Mesenchymal stem cell (in vitro differentiated cells and primary cell): Measurements from ENCODE around the gene UPB1.

Source experiments
- DNase-seq: peaks from one replicate; pipeline ENCODE4 v3.0.0-alpha.2; 2013
- H2AFZ ChIP-seq: one replicate; pipeline ENCODE4 v1.6.1; 2013; ENCODE audit warnings: low read depth, mild to moderate bottlenecking, control low read depth, inconsistent platforms, low read length, moderate library complexity
- H2AK5ac ChIP-seq: 2 replicates; pipeline ENCODE4 v1.6.1; 2013; ENCODE audit warnings: low read length, moderate library complexity, mild to moderate bottlenecking, inconsistent platforms; ENCODE audit not compliant: severe bottlenecking
- H2BK120ac ChIP-seq: one replicate; pipeline ENCODE4 v1.6.1; 2013; ENCODE audit warnings: low read depth, mild to moderate bottlenecking, inconsistent platforms, low read length, moderate library complexity
- H2BK12ac ChIP-seq, 2 experiments: one replicate each; pipeline ENCODE4 v1.6.1; 2013; ENCODE audit warnings: inconsistent platforms in 2 of 2, low read length in 2 of 2, mild to moderate bottlenecking in 2 of 2, moderate library complexity in 2 of 2, control low read depth in 1 of 2
- H2BK15ac ChIP-seq: one replicate; pipeline ENCODE4 v1.6.1; 2013; ENCODE audit warnings: mild to moderate bottlenecking, low read depth, inconsistent platforms; ENCODE audit not compliant: poor library complexity, severe bottlenecking
- H2BK5ac ChIP-seq: 2 replicates; pipeline ENCODE4 v1.6.1; 2013; ENCODE audit warnings: low read depth, mild to moderate bottlenecking, low read length, control low read depth, inconsistent platforms; ENCODE audit not compliant: poor library complexity, severe bottlenecking
- H3K14ac ChIP-seq, 2 experiments: one replicate each; pipeline ENCODE4 v1.6.1; 2013; ENCODE audit warnings: inconsistent platforms in 2 of 2, low read length in 2 of 2, control low read depth in 1 of 2, mild to moderate bottlenecking in 1 of 2, moderate library complexity in 1 of 2
- H3K18ac ChIP-seq, 2 experiments: one replicate each; pipeline ENCODE4 v1.6.1; 2013; ENCODE audit warnings: inconsistent platforms in 2 of 2, low read length in 2 of 2, control low read depth in 1 of 2, low read depth in 1 of 2, mild to moderate bottlenecking in 1 of 2
- H3K23ac ChIP-seq, 2 experiments: one replicate each; pipeline ENCODE4 v1.6.1; 2013; ENCODE audit warnings: inconsistent platforms in 2 of 2, low read length in 2 of 2, mild to moderate bottlenecking in 2 of 2, moderate library complexity in 2 of 2, control low read depth in 1 of 2
- H3K27ac ChIP-seq: 2 replicates; pipeline ENCODE4 v1.5.1; 2013; ENCODE audit warnings: mild to moderate bottlenecking, moderate library complexity, low read length, control low read depth, inconsistent platforms; ENCODE audit not compliant: poor library complexity, severe bottlenecking
- H3K27me3 ChIP-seq, 2 experiments: 2 replicates each; pipeline versions ENCODE4 v1.6.1 to v1.7.0; 2013; ENCODE audit warnings: low read length in 2 of 2, mild to moderate bottlenecking in 2 of 2, moderate library complexity in 2 of 2, control low read depth in 1 of 2, inconsistent platforms in 1 of 2; ENCODE audit not compliant: control insufficient read depth in 1 of 2, insufficient read depth in 1 of 2
- H3K36me3 ChIP-seq, 2 experiments: 2 replicates each; pipeline versions ENCODE4 v1.6.1 to v1.7.0; 2013; ENCODE audit warnings: low read length in 2 of 2, control low read depth in 1 of 2, inconsistent platforms in 1 of 2, low read depth in 1 of 2, mild to moderate bottlenecking in 1 of 2; ENCODE audit not compliant: insufficient read depth in 2 of 2, control insufficient read depth in 1 of 2
- H3K4ac ChIP-seq, 2 experiments: one replicate each; pipeline ENCODE4 v1.6.1; 2013; ENCODE audit warnings: inconsistent platforms in 2 of 2, low read length in 2 of 2, mild to moderate bottlenecking in 2 of 2, moderate library complexity in 2 of 2, control low read depth in 1 of 2, low read depth in 1 of 2
- H3K4me1 ChIP-seq: 2 replicates; pipeline ENCODE4 v1.6.1; 2013; ENCODE audit warnings: low read depth, low read length, control low read depth; ENCODE audit not compliant: control insufficient read depth, insufficient read depth
- H3K4me2 ChIP-seq: 2 replicates; pipeline ENCODE4 v1.6.1; 2013; ENCODE audit warnings: low read length, mild to moderate bottlenecking, inconsistent platforms; ENCODE audit not compliant: poor library complexity, severe bottlenecking
- H3K4me3 ChIP-seq, 2 experiments: 2 replicates each; pipeline versions ENCODE4 v1.5.1 to v1.7.0; 2013; ENCODE audit warnings: low read length in 2 of 2, mild to moderate bottlenecking in 2 of 2, control low read depth in 1 of 2, low read depth in 1 of 2; ENCODE audit not compliant: insufficient read depth in 1 of 2
- H3K79me1 ChIP-seq: replicated peaks from 2 replicates; pipeline ENCODE4 v1.6.1; 2013; ENCODE audit warnings: mild to moderate bottlenecking, control low read depth, low read length, inconsistent platforms; ENCODE audit not compliant: poor library complexity, severe bottlenecking
- H3K9ac ChIP-seq: 2 replicates; pipeline ENCODE4 v1.7.0; 2013; ENCODE audit warnings: mild to moderate bottlenecking, low read length, moderate library complexity
- H3K9me3 ChIP-seq: 2 replicates; pipeline ENCODE4 v1.7.0; 2013; ENCODE audit warnings: mild to moderate bottlenecking, low read length; ENCODE audit not compliant: control insufficient read depth
- H4K8ac ChIP-seq: one replicate; pipeline ENCODE4 v1.6.1; 2013; ENCODE audit warnings: inconsistent platforms, mild to moderate bottlenecking, low read length, moderate library complexity
- H4K91ac ChIP-seq: one replicate; pipeline ENCODE4 v1.6.1; 2013; ENCODE audit warnings: mild to moderate bottlenecking, low read length, inconsistent platforms
- WGBS: methylation state at CpG from one replicate; pipeline ENCODE4 v1.1.7; 2013; ENCODE audit warnings: mixed read lengths; 5-methylcytosine and 5-hydroxymethylcytosine counted together

The UPB1 gene

DNA sequence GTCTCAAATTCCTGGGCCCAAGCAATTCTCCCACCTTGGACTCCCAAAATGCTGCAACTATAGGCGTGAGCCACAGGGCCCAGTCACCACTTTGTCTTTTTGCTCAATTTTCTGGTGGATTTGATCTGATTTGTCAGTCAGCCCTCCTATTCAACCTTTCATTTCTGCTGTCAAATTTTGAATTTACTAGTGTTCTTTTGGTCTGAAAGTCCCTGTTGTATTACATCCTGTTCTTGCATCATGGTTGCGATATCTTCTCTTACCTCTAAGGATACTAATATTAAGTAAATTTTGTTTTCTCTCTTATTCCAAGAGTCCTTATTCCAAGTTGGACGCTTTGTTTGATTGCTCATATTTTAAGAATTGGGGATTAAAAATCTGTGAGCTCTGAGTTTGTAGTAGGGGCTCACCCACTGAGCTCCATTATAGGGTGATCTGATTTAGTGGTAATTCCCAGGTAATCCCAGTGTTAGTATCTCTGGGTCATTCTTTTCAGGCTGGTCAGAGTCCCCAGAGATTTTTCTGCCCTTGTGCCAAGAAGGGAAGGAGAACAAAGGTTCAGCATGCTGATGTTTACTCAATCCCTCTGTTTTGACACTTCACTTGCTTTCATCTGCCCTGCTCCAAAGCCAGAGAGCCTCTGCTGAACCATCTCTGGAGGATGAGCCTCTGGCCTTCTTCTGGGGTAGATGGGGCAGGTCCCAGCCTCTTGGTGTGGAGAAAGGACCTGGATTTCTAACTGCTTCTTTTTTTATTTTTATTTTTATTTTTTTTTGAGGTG is 10.0 kb downstream of the UPB1 start:
- Histone ChIP-seq H2BK5ac (no peak overlapping the region), H4K8ac (no peak overlapping the region), H4K91ac (no peak overlapping the region), H3K9me3 (no peaks in the 10 kb centered on the region), H3K14ac (no peak overlapping the region), H2BK15ac (no peak overlapping the region), H2AK5ac (no peak overlapping the region), H2BK12ac (no peak overlapping the region), H3K79me1 (no peaks in the 10 kb centered on the region), H3K4me3 (no peak overlapping the region), H3K27ac (no peak overlapping the region), H2AFZ (no peak overlapping the region), H2BK120ac (no peak overlapping the region), H3K4ac (no peak overlapping the region), H3K27me3 (peaks cover 0 to 2% of the 10 kb centered on the region in 2 experiments), H3K23ac (no peak overlapping the region), H3K4me1 (peaks cover 5% of the 10 kb centered on the region), H3K18ac (no peak overlapping the region), H3K36me3 (no peaks in the 10 kb centered on the region), H3K9ac (no peak overlapping the region), H3K4me2 (no peak overlapping the region)
- no peak for DNase-seq
- WGBS = 94% methylated on average over 2 of the region's 3 CpGs

DNA sequence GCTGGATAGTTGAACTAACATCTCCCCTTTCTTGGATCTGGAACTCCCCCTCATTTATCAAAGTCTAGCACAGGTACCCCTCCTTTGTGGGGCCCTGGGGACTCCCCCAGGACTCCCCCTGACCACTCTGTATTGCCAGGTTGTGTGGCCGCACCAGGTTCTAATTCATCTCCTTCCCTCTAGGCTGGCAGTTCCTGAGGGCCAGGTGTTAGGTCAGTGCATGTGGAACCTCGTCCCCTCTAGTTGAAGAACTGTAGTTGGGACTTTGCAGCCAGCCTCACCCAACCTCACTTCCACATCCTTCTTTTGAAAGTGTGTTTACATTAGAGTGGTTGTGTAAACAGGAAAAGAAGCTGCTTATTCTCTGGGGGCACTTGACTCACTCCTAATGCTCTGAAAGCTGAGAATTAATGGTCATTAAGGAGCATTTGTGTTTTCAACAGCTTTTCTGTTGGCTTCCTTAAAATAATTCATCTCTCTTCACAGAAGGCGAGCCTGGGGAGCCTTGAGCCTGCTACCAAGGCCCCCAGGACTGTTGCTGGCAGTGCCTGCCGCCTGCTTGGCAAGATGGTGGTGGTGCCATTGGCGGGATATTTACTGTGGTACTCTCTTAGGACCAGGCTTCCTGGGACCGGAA is 11.8 kb downstream of the UPB1 start:
- H3K23ac ChIP-seq = no peak overlapping the region
- H3K9me3 ChIP-seq = no peaks in the 10 kb centered on the region

DNA sequence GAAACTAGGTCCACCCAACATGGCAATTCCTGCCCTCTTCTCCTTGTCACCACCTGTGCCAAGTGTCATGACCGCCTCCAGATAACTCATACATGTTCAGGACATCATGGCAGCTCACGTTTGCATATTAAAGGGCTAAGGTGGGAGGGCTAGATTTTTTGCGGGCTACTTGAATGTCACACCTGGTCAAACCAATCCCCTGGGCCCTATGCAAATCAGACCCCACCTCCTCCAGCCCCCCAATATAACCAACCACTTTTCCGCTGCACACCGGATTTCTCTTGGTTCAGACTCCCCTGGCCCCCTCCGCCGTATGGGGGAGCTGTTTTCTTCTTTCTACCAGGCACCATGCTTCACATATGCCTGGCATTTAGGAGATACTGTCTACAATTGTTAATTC is 12.6 kb downstream of the UPB1 start:
- Histone ChIP-seq H3K27ac (no peak overlapping the region), H3K79me1 (no peaks in the 10 kb centered on the region), H2AFZ (no peak overlapping the region), H3K36me3 (no peaks in the 10 kb centered on the region), H2BK5ac (no peak overlapping the region), H3K18ac (peak overlapping the region; percentile 63 to 72), H2BK120ac (no peak overlapping the region), H2BK15ac (no peak overlapping the region), H2BK12ac (peak overlapping the region; percentile 11 to 72), H4K8ac (peak overlapping the region; percentile 16), H3K4me3 (no peak overlapping the region), H3K14ac (peak overlapping the region in 1 of 2 experiments; percentile 94), H3K9me3 (no peaks in the 10 kb centered on the region), H2AK5ac (no peak overlapping the region), H4K91ac (no peak overlapping the region), H3K23ac (no peak overlapping the region), H3K4me2 (no peak overlapping the region), H3K4me1 (peaks cover 9% of the 10 kb centered on the region), H3K4ac (no peak overlapping the region), H3K9ac (no peak overlapping the region), H3K27me3 (no peaks in the 10 kb centered on the region)
- WGBS = 49% methylated on average over 5 of the region's 7 CpGs
- DNase-seq = no peak

More for the DNA sequence above, 11.8 kb downstream of the UPB1 start:
- no peaks in the 10 kb centered on the region for H3K79me1 ChIP-seq
- H3K27me3 ChIP-seq = no peaks in the 10 kb centered on the region
- H3K9ac ChIP-seq = no peak overlapping the region
- peak overlapping the region in 1 of 2 experiments; percentile 93 for H3K18ac ChIP-seq
- no peak overlapping the region for H3K27ac ChIP-seq
- no peak overlapping the region for H3K4me3 ChIP-seq
- DNase-seq = peak; percentile 90
- no peak overlapping the region for H2AK5ac ChIP-seq
- no peak overlapping the region for H2BK15ac ChIP-seq
- no peak overlapping the region for H4K91ac ChIP-seq
- no peaks in the 10 kb centered on the region for H3K36me3 ChIP-seq
- H3K4ac ChIP-seq = peak overlapping the region in 1 of 2 experiments; percentile 29
- no peak overlapping the region for H4K8ac ChIP-seq
- H2BK120ac ChIP-seq = no peak overlapping the region
- peaks cover 9% of the 10 kb centered on the region for H3K4me1 ChIP-seq
- H2AFZ ChIP-seq = no peak overlapping the region
- H3K14ac ChIP-seq = no peak overlapping the region
- H2BK12ac ChIP-seq = peak overlapping the region in 1 of 2 experiments; percentile 92
- H2BK5ac ChIP-seq = no peak overlapping the region
- no peak overlapping the region for H3K4me2 ChIP-seq
- WGBS = 1% methylated on average over 4 of the region's 6 CpGs
